Mononuclear cell (primary cell): ENCODE data around the gene NES. TPM values are rescaled to one million over a fixed set of nuclear protein-coding genes. Genes with fewer than 3 reads are reported as not detected.

Experiments
- H3K27me3 ChIP-seq: 2 replicates; pipeline ENCODE4 v1.6.0; 2011; ENCODE audit warnings: low read length, control low read depth; ENCODE audit not compliant: insufficient read depth
- H3K4me1 ChIP-seq: 2 replicates; pipeline ENCODE4 v1.5.1; 2011; ENCODE audit warnings: mild to moderate bottlenecking, low read length, control low read depth; ENCODE audit not compliant: insufficient read depth
- H3K4me3 ChIP-seq: 2 replicates; pipeline ENCODE4 v1.5.1; 2011; ENCODE audit warnings: mild to moderate bottlenecking, low read length, moderate library complexity
- H3K9me3 ChIP-seq: 2 replicates; pipeline ENCODE4 v1.5.1; 2011; ENCODE audit warnings: low read depth, mild to moderate bottlenecking, control low read depth, low read length
- total RNA-seq: library from RNA; depleted of rRNA; stranded (reverse); fragments of >200 nt; gene quantifications from one replicate; pipeline ENCODE4 v1.2.3, GENCODE V29; 2012

NES gene
- total RNA-seq, 1 donor = not detected

GRCh38 chr1:156693848-156694689 lies 16.9 kb upstream of the NES start:
- peaks cover 40% of the 10 kb centered on the region for H3K27me3 ChIP-seq
- peaks cover 5% of the 10 kb centered on the region for H3K4me1 ChIP-seq
- H3K9me3 ChIP-seq = no peaks in the 10 kb centered on the region
- no peak overlapping the region for H3K4me3 ChIP-seq

GRCh38 chr1:156692925-156693847 lies 16.0 kb upstream of the NES start:
- peaks cover 44% of the 10 kb centered on the region for H3K27me3 ChIP-seq
- H3K4me1 ChIP-seq = peaks cover 6% of the 10 kb centered on the region
- no peaks in the 10 kb centered on the region for H3K9me3 ChIP-seq
- H3K4me3 ChIP-seq = no peak overlapping the region

GRCh38 chr1:156692441-156692924 lies 15.3 kb upstream of the NES start:
- no peaks in the 10 kb centered on the region for H3K9me3 ChIP-seq
- peaks cover 6% of the 10 kb centered on the region for H3K4me1 ChIP-seq
- H3K27me3 ChIP-seq = peaks cover 44% of the 10 kb centered on the region
- no peak overlapping the region for H3K4me3 ChIP-seq

GRCh38 chr1:156691665-156692440 lies 14.6 kb upstream of the NES start:
- H3K27me3 ChIP-seq = peaks cover 42% of the 10 kb centered on the region
- H3K4me1 ChIP-seq = peaks cover 6% of the 10 kb centered on the region
- H3K4me3 ChIP-seq = no peak overlapping the region
- H3K9me3 ChIP-seq = no peaks in the 10 kb centered on the region

- peaks cover 42% of the 10 kb centered on the region for H3K27me3 ChIP-seq
Observed at GRCh38 chr1:156691191-156691590, 14.0 kb upstream of the NES start.

GRCh38 chr1:156690675-156691036 lies 13.4 kb upstream of the NES start:
- peaks cover 6% of the 10 kb centered on the region for H3K4me1 ChIP-seq
- H3K9me3 ChIP-seq = no peaks in the 10 kb centered on the region
- H3K27me3 ChIP-seq = peaks cover 42% of the 10 kb centered on the region
- H3K4me3 ChIP-seq = no peak overlapping the region

More at GRCh38 chr1:156691191-156691590, 14.0 kb upstream of the NES start:
- no peak overlapping the region for H3K4me3 ChIP-seq
- peaks cover 6% of the 10 kb centered on the region for H3K4me1 ChIP-seq
- no peaks in the 10 kb centered on the region for H3K9me3 ChIP-seq

GRCh38 chr1:156689953-156690674 lies 12.9 kb upstream of the NES start:
- Histone ChIP-seq H3K9me3 (no peaks in the 10 kb centered on the region), H3K4me1 (peaks cover 6% of the 10 kb centered on the region), H3K27me3 (peaks cover 42% of the 10 kb centered on the region), H3K4me3 (no peak overlapping the region)

GRCh38 chr1:156689035-156689952 lies 12.1 kb upstream of the NES start:
- peaks cover 6% of the 10 kb centered on the region for H3K4me1 ChIP-seq
- H3K9me3 ChIP-seq = no peaks in the 10 kb centered on the region
- H3K4me3 ChIP-seq = no peak overlapping the region
- H3K27me3 ChIP-seq = peaks cover 42% of the 10 kb centered on the region

GRCh38 chr1:156684227-156684782 lies 7.1 kb upstream of the NES start:
- Histone ChIP-seq H3K27me3 (peaks cover 24% of the 10 kb centered on the region), H3K9me3 (no peaks in the 10 kb centered on the region), H3K4me1 (peaks cover 3% of the 10 kb centered on the region), H3K4me3 (no peak overlapping the region)

GRCh38 chr1:156682166-156682890 lies 5.1 kb upstream of the NES start:
- Histone ChIP-seq H3K27me3 (peaks cover 38% of the 10 kb centered on the region), H3K4me1 (peaks cover 11% of the 10 kb centered on the region), H3K9me3 (no peaks in the 10 kb centered on the region), H3K4me3 (no peak overlapping the region)

GRCh38 chr1:156681196-156681960 lies 4.2 kb upstream of the NES start:
- Histone ChIP-seq H3K9me3 (no peaks in the 10 kb centered on the region), H3K27me3 (peaks cover 45% of the 10 kb centered on the region), H3K4me3 (no peak overlapping the region), H3K4me1 (peaks cover 16% of the 10 kb centered on the region)

GRCh38 chr1:156680056-156680455 lies 2.8 kb upstream of the NES start:
- Histone ChIP-seq H3K9me3 (no peaks in the 10 kb centered on the region), H3K4me3 (no peak overlapping the region), H3K4me1 (peaks cover 16% of the 10 kb centered on the region), H3K27me3 (peaks cover 56% of the 10 kb centered on the region)
